RWPE1 (cell line): ENCODE measurements around the gene ZNF575.
"Not testable (repeated sequence)": the region's sequence is repeated elsewhere in the genome, so short reads cannot be mapped to it uniquely, and the experiment has no call there.

Experiments used
- CTCF ChIA-PET: fragments of 350-600 bp; sonication (Branson Sonifier 250); formaldehyde crosslinking; extraction: SDS; loops from one replicate; lab custom pipeline; 2021; lab: Yijun Ruan, JAX
- POLR2A ChIA-PET: fragments of 400-600 bp; formaldehyde crosslinking; extraction: SDS; loops from one replicate; lab custom pipeline; 2020; ENCODE audit warnings: antibody characterized with exemption; ENCODE audit not compliant: low non-redundant PET; lab: Yijun Ruan, JAX
- DNase-seq: peaks from one replicate; pipeline ENCODE4 v3.0.0; 2012; ENCODE audit warnings: low spot score
- H3K27ac ChIP-seq: fragments of 450-650 bp; 2 replicates; pipeline ENCODE4 v1.5.1; 2017
- TF ChIP-seq, protein P1 (sequence below): fragments of 450-650 bp; conservative IDR thresholded peaks from 2 replicates; pipeline ENCODE4 v1.5.1; 2017; ENCODE audit warnings: low read depth, mild to moderate bottlenecking

ZNF575 gene

DNA sequence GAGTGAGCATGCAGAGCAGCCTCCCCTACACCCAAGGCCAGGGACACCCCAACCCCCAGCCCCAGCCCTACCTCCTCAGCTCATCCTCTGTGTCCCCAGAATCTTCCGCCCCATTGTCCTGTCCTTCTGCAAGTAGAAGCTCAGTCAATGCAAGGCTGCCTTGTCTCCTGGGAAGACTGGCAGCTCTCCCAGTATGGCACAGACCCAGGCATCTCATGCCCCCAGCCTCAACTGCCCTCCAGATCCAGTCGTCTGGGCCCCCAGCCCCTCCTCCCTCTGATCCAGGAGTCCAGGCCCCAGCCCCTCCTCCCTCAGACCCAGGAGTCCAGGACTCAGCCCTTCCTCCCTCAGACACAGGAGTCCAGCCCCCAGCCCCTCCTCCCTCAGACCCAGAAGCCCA lies 13.0 kb downstream of the ZNF575 start:
- TF ChIP-seq, protein P1, sequence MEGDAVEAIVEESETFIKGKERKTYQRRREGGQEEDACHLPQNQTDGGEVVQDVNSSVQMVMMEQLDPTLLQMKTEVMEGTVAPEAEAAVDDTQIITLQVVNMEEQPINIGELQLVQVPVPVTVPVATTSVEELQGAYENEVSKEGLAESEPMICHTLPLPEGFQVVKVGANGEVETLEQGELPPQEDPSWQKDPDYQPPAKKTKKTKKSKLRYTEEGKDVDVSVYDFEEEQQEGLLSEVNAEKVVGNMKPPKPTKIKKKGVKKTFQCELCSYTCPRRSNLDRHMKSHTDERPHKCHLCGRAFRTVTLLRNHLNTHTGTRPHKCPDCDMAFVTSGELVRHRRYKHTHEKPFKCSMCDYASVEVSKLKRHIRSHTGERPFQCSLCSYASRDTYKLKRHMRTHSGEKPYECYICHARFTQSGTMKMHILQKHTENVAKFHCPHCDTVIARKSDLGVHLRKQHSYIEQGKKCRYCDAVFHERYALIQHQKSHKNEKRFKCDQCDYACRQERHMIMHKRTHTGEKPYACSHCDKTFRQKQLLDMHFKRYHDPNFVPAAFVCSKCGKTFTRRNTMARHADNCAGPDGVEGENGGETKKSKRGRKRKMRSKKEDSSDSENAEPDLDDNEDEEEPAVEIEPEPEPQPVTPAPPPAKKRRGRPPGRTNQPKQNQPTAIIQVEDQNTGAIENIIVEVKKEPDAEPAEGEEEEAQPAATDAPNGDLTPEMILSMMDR = no peak
- peak overlapping the region; percentile 24 for H3K27ac ChIP-seq
- CTCF ChIA-PET = interaction anchor here (0.6 kb wide), 1 partner anchor 21 kb away, joined by 3 read pairs; no protein-coding TSS in a partner anchor
- POLR2A ChIA-PET = no interaction called here
- no peak for DNase-seq

DNA sequence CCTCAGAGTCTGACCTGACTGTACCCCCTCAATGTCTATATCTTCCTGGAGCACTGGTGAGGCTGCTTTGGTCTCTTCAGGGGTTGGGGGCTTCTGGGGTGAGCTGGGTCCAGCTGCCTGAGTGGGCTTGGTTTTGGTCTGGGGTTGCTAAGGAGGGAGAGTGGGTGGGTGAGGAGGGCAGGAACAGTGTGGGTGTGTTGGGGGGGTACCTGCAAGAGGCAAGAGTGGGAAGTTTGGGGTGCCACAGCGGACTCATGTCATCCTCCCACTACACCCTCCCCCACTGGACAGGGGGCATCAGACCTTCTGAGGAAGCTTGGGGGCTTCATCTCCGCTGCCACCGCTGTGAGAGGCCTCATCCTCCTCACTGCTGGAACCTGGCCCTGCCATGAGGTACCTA lies 13.6 kb downstream of the ZNF575 start:
- CTCF ChIA-PET = interaction anchor here (0.6 kb wide), 1 partner anchor 21 kb away, joined by 3 read pairs; no protein-coding TSS in a partner anchor
- DNase-seq = no peak
- POLR2A ChIA-PET = no interaction called here
- no peak overlapping the region for H3K27ac ChIP-seq
- TF ChIP-seq, protein P1 = no peak

DNA sequence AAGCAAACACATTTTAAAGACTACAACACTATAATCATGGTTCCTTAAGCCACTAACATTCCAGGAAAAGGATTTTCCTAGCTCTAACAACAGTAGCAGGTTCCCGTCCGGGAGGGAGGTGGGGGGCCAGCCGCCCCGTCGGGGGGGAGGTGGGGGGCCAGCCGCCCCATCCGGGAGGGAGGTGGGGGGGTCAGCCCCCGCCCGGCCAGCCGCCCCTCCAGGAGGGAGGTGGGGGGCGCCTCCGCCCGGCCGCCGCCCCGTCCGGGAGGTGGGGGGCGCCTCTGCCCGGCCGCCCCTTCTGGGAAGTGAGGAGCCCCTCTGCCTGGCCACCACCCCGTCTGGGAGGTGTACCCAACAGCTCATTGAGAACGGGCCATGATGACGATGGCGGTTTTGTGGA lies 14.9 kb downstream of the ZNF575 start:
- H3K27ac ChIP-seq, CTCF ChIA-PET, DNase-seq, POLR2A ChIA-PET: not testable (repeated sequence)

DNA sequence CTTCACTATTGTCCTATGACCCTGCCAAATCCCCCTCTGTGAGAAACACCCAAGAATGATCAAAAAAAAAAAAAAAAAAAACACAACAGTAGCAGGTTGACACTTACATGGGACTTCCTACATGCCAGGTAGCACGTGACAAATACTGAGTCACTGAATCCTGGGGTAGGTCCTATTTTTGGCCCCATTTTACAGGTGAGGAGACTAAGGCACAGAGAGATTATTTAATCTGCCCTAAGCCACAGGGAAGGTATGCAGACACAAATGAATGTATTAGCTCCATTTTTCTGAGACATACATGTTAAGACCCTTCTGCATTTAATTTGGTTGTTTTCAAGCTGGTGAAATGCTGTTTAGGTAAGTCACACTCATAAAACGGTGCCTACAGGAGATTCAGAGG lies 15.7 kb downstream of the ZNF575 start:
- no peak for DNase-seq
- POLR2A ChIA-PET = no interaction called here
- CTCF ChIA-PET = no interaction called here
- H3K27ac ChIP-seq = no peak overlapping the region
- TF ChIP-seq, protein P1 = no peak

DNA sequence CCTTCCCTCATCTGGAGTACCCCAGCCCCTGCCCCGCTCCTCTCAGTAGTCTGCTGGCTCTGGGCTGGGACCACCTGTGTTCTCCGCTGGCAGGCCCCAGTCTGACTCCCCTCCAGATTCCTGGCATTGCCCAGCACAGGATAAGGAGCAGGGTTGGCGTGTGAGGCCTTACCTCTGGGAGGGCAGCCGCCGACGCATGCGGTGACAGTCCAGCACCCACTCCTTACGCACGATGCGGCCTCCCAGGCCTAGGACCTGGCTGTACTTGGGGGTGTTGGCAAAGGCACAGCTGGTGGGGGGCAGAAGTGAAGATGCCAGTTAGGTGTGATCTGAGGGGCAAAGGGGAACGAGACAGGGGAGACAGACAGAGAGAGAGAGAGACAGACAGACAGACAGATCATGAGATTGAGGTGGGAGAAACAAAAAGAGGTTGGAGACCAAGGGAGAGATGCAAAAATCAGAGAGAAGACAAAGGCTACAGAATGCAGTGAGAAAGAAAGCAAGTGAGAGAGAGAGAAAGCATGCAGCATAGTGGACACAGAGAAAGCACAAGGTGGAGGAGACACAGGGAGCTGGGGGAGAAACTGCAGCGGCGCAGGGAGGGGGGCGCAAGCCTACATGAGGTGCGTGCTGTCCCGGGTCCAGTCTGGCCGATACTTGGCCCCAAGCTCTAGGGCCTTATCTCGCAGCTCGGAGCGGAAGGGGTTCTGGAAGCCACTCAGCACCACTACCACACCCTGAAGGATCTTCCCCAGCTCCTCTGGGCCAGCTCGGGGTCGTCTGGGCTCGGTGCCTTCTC lies 18.6 kb downstream of the ZNF575 start:
- no peak for DNase-seq
- TF ChIP-seq, protein P1 = no peak
- H3K27ac ChIP-seq = no peak overlapping the region
- POLR2A ChIA-PET = no interaction called here
- CTCF ChIA-PET = interaction anchor here (0.7 kb wide), 1 partner anchor 1853 kb away, joined by 3 read pairs; no protein-coding TSS in a partner anchor

DNA sequence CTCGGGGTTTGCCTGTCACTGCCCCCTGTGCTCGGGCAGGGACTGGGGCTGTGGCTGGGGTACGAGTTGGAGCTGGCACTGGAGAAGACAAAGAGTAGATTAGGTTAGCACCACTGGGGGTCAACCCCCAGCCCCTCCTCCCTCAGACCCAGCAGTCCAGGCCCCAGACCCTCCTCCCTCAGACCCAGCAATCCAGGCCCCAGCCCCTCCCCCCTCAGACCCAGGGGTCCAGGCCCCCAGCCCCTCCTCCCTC lies 19.1 kb downstream of the ZNF575 start:
- no peak for DNase-seq
- ChIA-PET POLR2A (no interaction called here), CTCF (interaction anchor here (0.7 kb wide), 1 partner anchor 1853 kb away, joined by 3 read pairs; no protein-coding TSS in a partner anchor)
- TF ChIP-seq, protein P1 = no peak
- H3K27ac ChIP-seq = no peak overlapping the region

DNA sequence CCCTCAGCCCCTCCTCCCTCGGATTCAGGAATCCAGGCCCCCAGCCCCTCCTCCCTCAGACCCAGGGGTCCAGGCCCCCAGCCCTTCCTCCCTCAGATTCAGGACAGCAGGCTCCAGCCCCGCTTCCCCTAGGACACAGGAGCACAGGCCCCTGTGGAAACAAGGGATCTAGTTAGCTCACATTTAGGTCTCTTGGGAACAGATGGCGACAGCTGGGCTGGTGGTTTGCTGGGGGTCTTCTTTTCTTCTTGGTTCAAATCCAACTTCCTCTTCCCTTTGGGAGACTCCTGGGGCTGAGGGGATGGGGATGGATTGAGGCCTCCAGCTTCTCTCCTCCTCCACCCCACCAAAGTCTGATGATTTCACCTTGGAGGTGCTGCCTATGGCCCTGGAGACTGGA lies 19.6 kb downstream of the ZNF575 start:
- CTCF ChIA-PET = interaction anchor here (0.7 kb wide), 1 partner anchor 352 kb away, joined by 9 read pairs; no protein-coding TSS in a partner anchor
- POLR2A ChIA-PET = no interaction called here
- H3K27ac ChIP-seq = no peak overlapping the region
- no peak for DNase-seq
- TF ChIP-seq, protein P1 = no peak
